GM18520 (cell line): Measurements from ENCODE around the gene MARK1.

Experiments
- ATAC-seq: cut with Tn5 transposase; IDR thresholded peaks from one replicate; pipeline ENCODE4 v1.9.1; 2021; ENCODE audit not compliant: unreplicated experiment

MARK1 gene

GRCh38 chr1:220687809-220688208 is 159.9 kb downstream of the MARK1 start:
- ATAC-seq, result no peak

- ATAC-seq, result no peak
These were observed 161.7 kb downstream of the MARK1 start for GRCh38 chr1:220689666-220690065.

GRCh38 chr1:220690140-220691052 is 162.5 kb downstream of the MARK1 start, which contains the start of gene C1orf115:
Gene C1orf115 (plus strand): TSS chr1:220690363. CDS start chr1:220690403, 40 bp downstream.
- ATAC-seq, result peak; percentile 83

- ATAC-seq, result no peak
These were observed 163.2 kb downstream of the MARK1 start for GRCh38 chr1:220691053-220691684.

GRCh38 chr1:220692436-220693228 is 164.7 kb downstream of the MARK1 start:
- ATAC-seq, result no peak

GRCh38 chr1:220694866-220695382 is 167.0 kb downstream of the MARK1 start:
- no peak for ATAC-seq

GRCh38 chr1:220695426-220695825 is 167.5 kb downstream of the MARK1 start:
- ATAC-seq, result no peak

GRCh38 chr1:220696226-220696862 is 168.4 kb downstream of the MARK1 start:
- no peak for ATAC-seq

GRCh38 chr1:220696863-220697231 is 168.9 kb downstream of the MARK1 start:
- no peak for ATAC-seq

GRCh38 chr1:220697326-220697725 is 169.4 kb downstream of the MARK1 start:
- no peak for ATAC-seq

- no peak for ATAC-seq
These were observed 170.7 kb downstream of the MARK1 start for GRCh38 chr1:220698607-220699016.

- no peak for ATAC-seq
These were observed 171.1 kb downstream of the MARK1 start for GRCh38 chr1:220699044-220699443.

- no peak for ATAC-seq
These were observed 172.7 kb downstream of the MARK1 start for GRCh38 chr1:220700556-220701179.

- ATAC-seq, result no peak
These were observed 174.0 kb downstream of the MARK1 start for GRCh38 chr1:220701974-220702373.

- no peak for ATAC-seq
These were observed 174.9 kb downstream of the MARK1 start for GRCh38 chr1:220702733-220703270.

GRCh38 chr1:220703305-220703704 is 175.4 kb downstream of the MARK1 start:
- ATAC-seq, result no peak

GRCh38 chr1:220705782-220706181 is 177.8 kb downstream of the MARK1 start:
- ATAC-seq, result no peak

GRCh38 chr1:220706480-220706879 is 178.5 kb downstream of the MARK1 start:
- no peak for ATAC-seq

GRCh38 chr1:220707160-220707559 is 179.2 kb downstream of the MARK1 start:
- ATAC-seq, result no peak

GRCh38 chr1:220708244-220708643 is 180.3 kb downstream of the MARK1 start:
- no peak for ATAC-seq
